GM13976 (cell line): ENCODE results near the gene TBC1D20.
A peak's percentile ranks its signal among the peaks of the same experiment; 100 is the strongest.

Experiments used
- DNase-seq: peaks from one replicate; pipeline ENCODE4 v3.0.0; 2012; ENCODE audit warnings: low spot score
- in situ Hi-C: fragments of 300-500 bp; cut with MboI; formaldehyde crosslinking; loops from one replicate; pipeline ENCODE4 v1.12.0; 2022; ENCODE audit warnings: low sequenced_read_pairs, mixed read lengths, inconsistent platforms; ENCODE audit not compliant: unreplicated experiment
- TF ChIP-seq, protein P1 (sequence below): IDR thresholded peaks from 2 replicates; pipeline ENCODE4 v1.5.1; 2012; ENCODE audit warnings: borderline replicate concordance, mild to moderate bottlenecking; ENCODE audit not compliant: insufficient read depth; ENCODE audit errors: extremely low read depth, missing control alignments, control extremely low read depth

The TBC1D20 gene

DNA sequence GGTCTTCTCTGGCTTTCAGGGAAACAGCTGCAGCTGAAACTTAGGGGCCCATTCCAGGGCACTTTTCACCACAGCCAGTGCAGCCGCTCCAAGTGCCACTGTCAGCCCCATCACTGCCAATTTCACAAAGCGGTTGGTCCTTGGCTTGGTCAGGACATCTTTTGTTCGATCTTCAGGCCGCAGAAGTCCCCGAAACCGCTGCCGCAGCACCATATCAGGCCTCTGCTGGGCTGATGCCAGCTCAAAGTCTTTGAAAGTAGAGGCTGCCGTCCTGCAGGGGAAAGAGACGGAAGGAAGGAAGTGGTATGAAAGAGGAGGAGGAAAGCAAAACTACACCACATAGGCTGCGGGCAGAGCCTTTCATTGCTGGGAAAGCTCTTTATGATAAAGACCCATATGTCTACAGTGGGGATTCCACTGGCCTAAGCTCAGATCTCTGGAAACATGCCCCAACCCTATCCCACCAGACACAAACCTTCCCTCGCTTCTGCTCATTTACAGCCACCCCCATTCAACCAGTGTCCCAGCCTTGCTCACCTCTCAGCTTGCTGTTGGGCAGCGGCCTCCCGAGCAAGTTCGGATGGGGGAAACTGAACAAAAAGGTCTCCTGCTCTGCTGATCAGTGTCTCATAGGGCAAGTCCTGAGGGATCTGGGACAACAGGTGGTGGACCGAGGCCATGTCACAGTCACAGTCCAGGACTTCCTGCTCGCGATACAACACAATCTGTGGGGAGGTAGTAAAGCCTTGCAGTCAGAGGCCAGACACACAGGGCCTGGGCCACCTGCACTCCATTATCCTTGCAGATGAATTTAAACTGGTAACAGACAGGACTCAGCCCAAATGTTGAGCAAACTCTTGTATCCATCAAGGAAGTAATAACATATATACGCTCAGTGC lies 23.5 kb downstream of the TBC1D20 start:
- TF ChIP-seq, protein P1, sequence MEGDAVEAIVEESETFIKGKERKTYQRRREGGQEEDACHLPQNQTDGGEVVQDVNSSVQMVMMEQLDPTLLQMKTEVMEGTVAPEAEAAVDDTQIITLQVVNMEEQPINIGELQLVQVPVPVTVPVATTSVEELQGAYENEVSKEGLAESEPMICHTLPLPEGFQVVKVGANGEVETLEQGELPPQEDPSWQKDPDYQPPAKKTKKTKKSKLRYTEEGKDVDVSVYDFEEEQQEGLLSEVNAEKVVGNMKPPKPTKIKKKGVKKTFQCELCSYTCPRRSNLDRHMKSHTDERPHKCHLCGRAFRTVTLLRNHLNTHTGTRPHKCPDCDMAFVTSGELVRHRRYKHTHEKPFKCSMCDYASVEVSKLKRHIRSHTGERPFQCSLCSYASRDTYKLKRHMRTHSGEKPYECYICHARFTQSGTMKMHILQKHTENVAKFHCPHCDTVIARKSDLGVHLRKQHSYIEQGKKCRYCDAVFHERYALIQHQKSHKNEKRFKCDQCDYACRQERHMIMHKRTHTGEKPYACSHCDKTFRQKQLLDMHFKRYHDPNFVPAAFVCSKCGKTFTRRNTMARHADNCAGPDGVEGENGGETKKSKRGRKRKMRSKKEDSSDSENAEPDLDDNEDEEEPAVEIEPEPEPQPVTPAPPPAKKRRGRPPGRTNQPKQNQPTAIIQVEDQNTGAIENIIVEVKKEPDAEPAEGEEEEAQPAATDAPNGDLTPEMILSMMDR: no peak
- in situ Hi-C loops: no loop called here
- DNase-seq: peak; percentile 23

DNA sequence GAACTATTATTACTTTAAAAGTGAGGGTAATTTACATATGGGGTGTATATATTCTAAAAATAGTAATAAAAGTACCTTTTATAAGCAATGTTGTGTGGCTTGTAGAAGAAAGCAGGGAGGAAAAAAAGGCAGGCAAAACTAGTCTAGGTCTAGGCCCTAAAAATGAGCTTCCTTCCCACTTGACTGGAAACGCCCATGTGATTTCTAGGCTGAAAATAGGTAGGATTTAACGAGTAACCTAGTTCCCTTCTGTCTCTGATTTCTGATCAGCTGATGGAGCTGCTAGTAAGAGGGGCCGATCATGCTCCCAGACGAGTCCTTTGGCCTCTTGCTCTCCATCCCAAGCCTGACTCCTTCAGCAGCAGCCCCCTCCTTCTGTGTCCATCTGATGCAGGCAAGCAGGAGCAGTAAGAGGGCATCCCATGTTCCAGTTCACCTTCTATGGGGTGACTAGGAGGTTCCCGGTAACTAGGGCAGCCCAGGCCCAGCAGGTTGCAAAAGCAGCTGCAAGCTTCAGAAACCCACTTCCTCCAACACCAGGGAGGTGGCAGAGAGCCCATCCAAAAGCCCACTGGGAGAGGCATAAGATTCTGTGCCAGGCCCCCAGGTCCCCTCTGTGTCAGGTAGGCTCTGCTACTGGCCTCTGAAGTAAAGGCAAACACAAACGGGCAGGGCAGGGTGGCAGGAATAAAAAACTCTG lies 24.4 kb downstream of the TBC1D20 start:
- no peak for DNase-seq
- in situ Hi-C loops: no loop called here
- TF ChIP-seq, protein P1: no peak

DNA sequence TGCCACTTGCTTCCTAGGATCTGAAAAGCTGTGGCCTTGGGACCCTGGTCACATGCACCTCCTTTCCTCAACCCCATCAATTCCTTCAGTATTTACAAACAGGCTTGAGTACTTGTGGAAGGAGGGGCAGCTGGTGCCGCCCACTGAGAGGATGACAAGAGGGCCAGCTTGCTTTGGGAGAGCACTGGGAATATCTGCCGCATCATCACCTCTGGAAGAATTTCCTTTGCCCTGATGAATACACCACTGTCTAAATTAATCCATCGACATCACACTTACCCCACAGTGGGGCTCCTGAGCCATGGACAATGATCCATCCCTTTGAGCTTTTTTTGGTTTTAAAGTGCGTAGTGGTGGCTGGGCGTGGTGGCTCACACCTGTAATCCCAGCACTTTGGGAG lies 25.9 kb downstream of the TBC1D20 start:
- no peak for DNase-seq
- in situ Hi-C loops: no loop called here
- TF ChIP-seq, protein P1: no peak

DNA sequence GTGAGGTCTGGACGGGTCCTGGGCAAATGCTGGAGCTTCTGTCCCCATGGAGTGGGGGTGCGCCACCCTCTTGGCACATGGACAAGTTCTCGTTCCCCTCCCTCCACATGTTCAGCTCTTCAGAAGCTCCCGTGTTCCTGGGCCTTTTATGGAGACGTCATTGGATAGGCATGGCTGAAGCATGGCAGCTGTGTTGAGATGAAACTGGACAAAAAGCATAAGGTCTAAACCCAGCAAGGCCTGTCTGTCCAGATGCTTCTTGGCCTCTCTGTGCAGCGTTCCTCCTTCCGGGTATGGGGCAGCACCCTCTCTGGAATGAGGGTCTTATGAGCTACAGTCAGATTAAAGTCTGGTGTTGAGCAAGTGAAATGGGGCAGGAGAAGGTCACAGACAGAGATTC lies 26.8 kb downstream of the TBC1D20 start:
- DNase-seq: no peak
- TF ChIP-seq, protein P1: no peak
- in situ Hi-C loops: no loop called here

DNA sequence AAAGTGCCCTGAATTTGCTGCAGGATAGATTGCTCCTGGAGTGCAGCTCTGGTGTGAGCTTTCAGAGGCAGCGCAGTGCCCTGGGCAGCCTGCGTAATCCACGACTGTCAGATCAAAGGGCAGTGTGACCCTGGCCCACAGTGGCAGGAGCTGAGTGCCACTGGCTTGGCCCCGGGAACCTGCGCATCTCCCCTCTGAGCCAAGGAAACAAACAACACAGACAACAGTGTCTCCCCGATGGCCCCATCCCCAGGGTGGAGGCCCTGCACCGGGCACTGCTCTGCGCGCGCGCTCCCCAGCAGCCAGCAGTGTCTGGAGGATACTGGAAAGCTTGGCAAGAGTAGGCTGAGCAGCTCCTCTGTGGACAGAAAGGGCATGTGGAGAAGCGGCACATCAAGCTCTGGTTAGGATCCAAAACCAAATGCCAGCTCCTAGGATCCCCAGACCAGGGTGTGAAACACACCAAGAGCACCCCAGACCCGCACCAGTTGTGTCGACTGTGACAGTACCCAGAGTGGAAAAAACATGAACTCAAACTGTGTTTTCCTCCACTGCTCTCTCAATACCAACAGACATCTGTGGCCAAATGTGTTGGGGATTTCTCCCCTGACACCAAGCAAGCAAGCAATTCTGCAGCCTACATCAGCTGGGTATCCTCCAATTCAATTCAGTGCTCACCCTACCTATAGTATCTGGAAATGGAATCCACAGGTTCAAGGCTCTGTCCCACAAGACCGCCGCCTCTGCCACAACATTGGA lies 27.5 kb downstream of the TBC1D20 start:
- TF ChIP-seq, protein P1: no peak
- in situ Hi-C loops: no loop called here
- no peak for DNase-seq

DNA sequence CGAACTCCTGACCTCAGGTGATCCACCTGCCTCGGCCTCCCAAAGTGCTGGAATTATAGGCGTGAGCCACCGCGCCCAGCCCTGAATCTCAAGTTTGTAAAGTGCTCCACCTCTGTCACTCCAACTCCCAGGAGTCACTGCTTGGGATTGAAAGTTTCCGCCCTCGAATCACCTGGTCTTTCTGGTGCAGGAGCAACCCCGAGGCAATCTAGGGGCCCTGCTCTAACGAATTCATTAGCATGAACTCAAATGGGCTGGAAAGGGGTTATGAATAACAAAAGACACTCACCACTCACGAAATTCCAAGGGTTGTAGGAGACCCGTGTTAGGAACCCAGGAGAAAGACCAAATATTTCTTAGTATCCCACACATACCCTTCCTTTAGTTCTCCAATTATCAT lies 28.1 kb downstream of the TBC1D20 start:
- in situ Hi-C loops: no loop called here
- no peak for DNase-seq
- TF ChIP-seq, protein P1: no peak
